GM12874 (cell line): ENCODE results near the gene FUOM.

Experiments used
- CTCF ChIP-seq: IDR thresholded peaks from 2 replicates; pipeline ENCODE4 v1.5.1; 2011; ENCODE audit warnings: low read depth, mild to moderate bottlenecking, control low read depth, low read length, moderate library complexity; ENCODE audit not compliant: insufficient read depth

FUOM gene

GRCh38 chr10:133384071-133384470, 26.3 kb upstream of the FUOM start:
- no peak for TF ChIP-seq CTCF

- no peak for TF ChIP-seq CTCF
These were observed 25.7 kb upstream of the FUOM start for GRCh38 chr10:133383551-133383950.

- TF ChIP-seq CTCF: no peak
These were observed 23.2 kb upstream of the FUOM start for GRCh38 chr10:133381036-133381435.

GRCh38 chr10:133379801-133380666, 22.2 kb upstream of the FUOM start:
- TF ChIP-seq CTCF: no peak

GRCh38 chr10:133379152-133379800, 21.5 kb upstream of the FUOM start, which contains the start of gene PAOX:
PAOX (plus strand) TSS chr10:133379262; CDS start chr10:133379317, 55 bp downstream.
- TF ChIP-seq CTCF: no peak

GRCh38 chr10:133378251-133379096, 20.7 kb upstream of the FUOM start:
- TF ChIP-seq CTCF: no peak

GRCh38 chr10:133377818-133378250, 20.0 kb upstream of the FUOM start:
- no peak for TF ChIP-seq CTCF
